K562 (cell line): Measurements from ENCODE around the gene FAM120AOS. TPM values are rescaled to one million over a fixed set of nuclear protein-coding genes. Genes with fewer than 3 reads are reported as not detected.

ENCODE experiments used
- CCAR2 ChIP-seq: fragments of 200-400 bp; formaldehyde crosslinking; IDR thresholded peaks from 2 replicates; pipeline ENCODE4 v1.6.1; 2017; ENCODE audit warnings: mild to moderate bottlenecking, low read depth, low read length
- DACH1 ChIP-seq: fragments of 450-650 bp; IDR thresholded peaks from 2 replicates; pipeline ENCODE4 v1.6.1; 2018; ENCODE audit not compliant: partially characterized antibody
- HNRNPUL1 ChIP-seq: fragments of 200-400 bp; formaldehyde crosslinking; IDR thresholded peaks from 2 replicates; pipeline ENCODE4 v1.6.1; 2017; ENCODE audit warnings: low read length
- HSF4 ChIP-seq: fragments of 250-450 bp; sonication (Bioruptor Pico); IDR thresholded peaks from 2 replicates; pipeline ENCODE4 v2.1.2; 2022; ENCODE audit warnings: mild to moderate bottlenecking, moderate library complexity, borderline replicate concordance
- KAT2B ChIP-seq: IDR thresholded peaks from one replicate; pipeline ENCODE4 v1.6.1; 2012; ENCODE audit warnings: low read depth, mild to moderate bottlenecking, control low read depth, inconsistent platforms, low read length, moderate library complexity
- NR1H2 ChIP-seq: sonication (generic); formaldehyde crosslinking; IDR thresholded peaks from 2 replicates; pipeline ENCODE4 v1.4.0; 2020; ENCODE audit warnings: mild to moderate bottlenecking, missing genetic modification reagents
- NRF1 ChIP-seq, 2 experiments: fragments of 450-650 bp; IDR thresholded peaks in 1 of 2; conservative IDR thresholded peaks in 1 of 2; 2 replicates each; pipeline ENCODE4 v1.6.1; 2014; ENCODE audit warnings: mild to moderate bottlenecking in 2 of 2
- POLR2G ChIP-seq: fragments of 200-400 bp; formaldehyde crosslinking; IDR thresholded peaks from 2 replicates; pipeline ENCODE4 v1.6.1; 2017; ENCODE audit warnings: low read depth, mild to moderate bottlenecking, antibody characterized with exemption, low read length, moderate library complexity
- SIN3A ChIP-seq, 2 experiments: fragments of 150-350 bp in 1 of 2; IDR thresholded peaks; 2 replicates each; pipeline ENCODE4 v1.6.1; 2011 to 2016; ENCODE audit warnings: borderline replicate concordance in 2 of 2, low read depth in 2 of 2, low read length in 2 of 2, mild to moderate bottlenecking in 2 of 2, moderate library complexity in 2 of 2; ENCODE audit not compliant: control insufficient read depth in 1 of 2
- SNAPC5 ChIP-seq: fragments of 250-450 bp; sonication (Bioruptor Pico); IDR thresholded peaks from 2 replicates; pipeline ENCODE4 v1.8.0; 2021; ENCODE audit warnings: moderate library complexity, mild to moderate bottlenecking, inconsistent platforms
- SRSF1 ChIP-seq: fragments of 200-400 bp; formaldehyde crosslinking; IDR thresholded peaks from 2 replicates; pipeline ENCODE4 v1.6.1; 2017; ENCODE audit warnings: mild to moderate bottlenecking, low read depth, low read length, moderate library complexity
- TGIF2 ChIP-seq: sonication (generic); formaldehyde crosslinking; IDR thresholded peaks from 2 replicates; pipeline ENCODE4 v1.8.1; 2022; ENCODE audit warnings: mild to moderate bottlenecking, missing genetic modification reagents, moderate library complexity
- ZFX ChIP-seq: sonication (generic); formaldehyde crosslinking; IDR thresholded peaks from 2 replicates; pipeline ENCODE4 v1.8.0; 2022; ENCODE audit warnings: mild to moderate bottlenecking, missing genetic modification reagents, moderate library complexity
- ZKSCAN3 ChIP-seq: fragments of 250-450 bp; sonication (Bioruptor Pico); IDR thresholded peaks from 2 replicates; pipeline ENCODE4 v1.4.0; 2020
- ZNF316 ChIP-seq: fragments of 450-650 bp; IDR thresholded peaks from 2 replicates; pipeline ENCODE4 v1.6.1; 2016
- ZNF57 ChIP-seq: fragments of 450-650 bp; formaldehyde crosslinking; IDR thresholded peaks from 2 replicates; pipeline ENCODE4 v1.4.0; 2020; ENCODE audit warnings: mild to moderate bottlenecking, moderate library complexity
- ZNF586 ChIP-seq: fragments of 450-650 bp; formaldehyde crosslinking; conservative IDR thresholded peaks from 2 replicates; pipeline ENCODE4 v1.4.0; 2020; ENCODE audit warnings: mild to moderate bottlenecking, moderate library complexity
- polyA plus RNA-seq, 8 experiments: library from polyadenylated mRNA; depleted of rRNA in 4 of 8; stranded (reverse) in 5 of 8; unstranded in 3 of 8; fragments of >200 nt; fragmentation: Nextera tagmentation in 2 of 8; fragmentation: Illumina TruSeq in 1 of 8; extraction: Ambion mirVana in 2 of 8; extraction: Trizol in 1 of 8; gene quantifications; 2 replicates each; pipeline versions ENCODE4 v1.2.1 to v1.2.3, GENCODE V29; 2011 to 2014; ENCODE audit warnings: inconsistent platforms in 1 of 8, missing spikeins in 1 of 8
- total RNA-seq, 7 experiments: library from RNA; depleted of rRNA in 6 of 7; stranded (reverse); fragments of >200 nt in 6 of 7; fragmentation: Illumina TruSeq in 2 of 7; extraction: Trizol in 2 of 7; gene quantifications; 2 replicates each; pipeline versions ENCODE4 v1.2.1 to v1.2.3, GENCODE V29; 2011 to 2021; ENCODE audit warnings: low replicate concordance in 1 of 7
- TF ChIP-seq, protein P1 (sequence below), 2 experiments: fragments of 450-650 bp in 1 of 2; sonication (generic) in 1 of 2; formaldehyde crosslinking in 1 of 2; IDR thresholded peaks in 1 of 2; conservative IDR thresholded peaks in 1 of 2; 2 replicates each; pipeline versions ENCODE4 v1.6.1 to v1.8.1; 2016 to 2023; ENCODE audit warnings: mild to moderate bottlenecking in 2 of 2, moderate library complexity in 2 of 2, inconsistent platforms in 1 of 2, missing genetic modification reagents in 1 of 2
- TF ChIP-seq, protein P2 (sequence below): fragments of 200-800 bp; sonication (Bioruptor generic); IDR thresholded peaks from 2 replicates; pipeline ENCODE4 v1.6.1; 2017; ENCODE audit warnings: missing genetic modification characterization, missing compliant biosample characterization
- TF ChIP-seq, protein P3 (sequence below), 2 experiments: fragments of 450-650 bp; conservative IDR thresholded peaks; 2 replicates each; pipeline ENCODE4 v1.6.1; 2017; ENCODE audit warnings: mild to moderate bottlenecking in 2 of 2, moderate library complexity in 2 of 2
- TF ChIP-seq, protein P4 (sequence below): fragments of 250-450 bp; sonication (Bioruptor Pico); IDR thresholded peaks from 2 replicates; pipeline ENCODE4 v1.9.0; 2021; ENCODE audit warnings: mild to moderate bottlenecking
- TF ChIP-seq, protein P5 (sequence below): sonication (generic); formaldehyde crosslinking; IDR thresholded peaks from 2 replicates; pipeline ENCODE4 v1.9.0; 2022; ENCODE audit warnings: mild to moderate bottlenecking, missing genetic modification reagents

FAM120AOS gene
- total and polyA plus RNA-seq, 9 of the 15 experiments (the other 6 are each of a cell fraction or from before 2014, with no cell fraction given), result 18.8 to 53.4 (median 41.4) TPM

- TF ChIP-seq, protein P1, sequence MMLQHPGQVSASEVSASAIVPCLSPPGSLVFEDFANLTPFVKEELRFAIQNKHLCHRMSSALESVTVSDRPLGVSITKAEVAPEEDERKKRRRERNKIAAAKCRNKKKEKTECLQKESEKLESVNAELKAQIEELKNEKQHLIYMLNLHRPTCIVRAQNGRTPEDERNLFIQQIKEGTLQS (IDR thresholded peaks at IDR 0.05), result no peak
- TF ChIP-seq, protein P1 (CRISPR knock-in tag; conservative IDR thresholded peaks at IDR 0.05), result no peak
- TF ChIP-seq SIN3A (IDR thresholded peaks at IDR 0.05; ENCODE audit: borderline replicate concordance in 2 of 2, control insufficient read depth in 1 of 2, low read depth in 2 of 2, low read length in 2 of 2), result 0 out of 4 replicates have a peak, but pooled peaks of 1 of the 2 experiments have one; percentile 19
- 0 out of 2 replicates have a peak, but pooled peaks have one; percentile 43 for TF ChIP-seq NR1H2 (CRISPR knock-in tag)
- no peak for TF ChIP-seq DACH1
- no peak for TF ChIP-seq ZNF57 (CRISPR knock-in tag)
- TF ChIP-seq HSF4 (CRISPR knock-in tag), result no peak
- TF ChIP-seq KAT2B, result no peak
- peak; percentile 93 for TF ChIP-seq ZFX
- no peak for TF ChIP-seq SRSF1
- peak; percentile 58; the same call in 1 of the 2 replicates for TF ChIP-seq TGIF2 (CRISPR knock-in tag)
- TF ChIP-seq, protein P2, sequence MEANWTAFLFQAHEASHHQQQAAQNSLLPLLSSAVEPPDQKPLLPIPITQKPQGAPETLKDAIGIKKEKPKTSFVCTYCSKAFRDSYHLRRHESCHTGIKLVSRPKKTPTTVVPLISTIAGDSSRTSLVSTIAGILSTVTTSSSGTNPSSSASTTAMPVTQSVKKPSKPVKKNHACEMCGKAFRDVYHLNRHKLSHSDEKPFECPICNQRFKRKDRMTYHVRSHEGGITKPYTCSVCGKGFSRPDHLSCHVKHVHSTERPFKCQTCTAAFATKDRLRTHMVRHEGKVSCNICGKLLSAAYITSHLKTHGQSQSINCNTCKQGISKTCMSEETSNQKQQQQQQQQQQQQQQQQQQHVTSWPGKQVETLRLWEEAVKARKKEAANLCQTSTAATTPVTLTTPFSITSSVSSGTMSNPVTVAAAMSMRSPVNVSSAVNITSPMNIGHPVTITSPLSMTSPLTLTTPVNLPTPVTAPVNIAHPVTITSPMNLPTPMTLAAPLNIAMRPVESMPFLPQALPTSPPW (CRISPR knock-in tag), result peak; percentile 69
- TF ChIP-seq SNAPC5 (CRISPR knock-in tag), result no peak
- TF ChIP-seq ZNF316, result no peak
- TF ChIP-seq CCAR2, result no peak
- no peak for TF ChIP-seq HNRNPUL1
- no peak for TF ChIP-seq ZKSCAN3
- TF ChIP-seq, protein P3, sequence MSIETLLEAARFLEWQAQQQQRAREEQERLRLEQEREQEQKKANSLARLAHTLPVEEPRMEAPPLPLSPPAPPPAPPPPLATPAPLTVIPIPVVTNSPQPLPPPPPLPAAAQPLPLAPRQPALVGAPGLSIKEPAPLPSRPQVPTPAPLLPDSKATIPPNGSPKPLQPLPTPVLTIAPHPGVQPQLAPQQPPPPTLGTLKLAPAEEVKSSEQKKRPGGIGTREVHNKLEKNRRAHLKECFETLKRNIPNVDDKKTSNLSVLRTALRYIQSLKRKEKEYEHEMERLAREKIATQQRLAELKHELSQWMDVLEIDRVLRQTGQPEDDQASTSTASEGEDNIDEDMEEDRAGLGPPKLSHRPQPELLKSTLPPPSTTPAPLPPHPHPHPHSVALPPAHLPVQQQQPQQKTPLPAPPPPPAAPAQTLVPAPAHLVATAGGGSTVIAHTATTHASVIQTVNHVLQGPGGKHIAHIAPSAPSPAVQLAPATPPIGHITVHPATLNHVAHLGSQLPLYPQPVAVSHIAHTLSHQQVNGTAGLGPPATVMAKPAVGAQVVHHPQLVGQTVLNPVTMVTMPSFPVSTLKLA (conservative IDR thresholded peaks at IDR 0.05), result peak in 1 of 2 experiments; percentile 51; a peak in 1 of 4 replicates
- TF ChIP-seq, protein P4, sequence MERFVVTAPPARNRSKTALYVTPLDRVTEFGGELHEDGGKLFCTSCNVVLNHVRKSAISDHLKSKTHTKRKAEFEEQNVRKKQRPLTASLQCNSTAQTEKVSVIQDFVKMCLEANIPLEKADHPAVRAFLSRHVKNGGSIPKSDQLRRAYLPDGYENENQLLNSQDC, result no peak
- no peak for TF ChIP-seq NRF1 (conservative IDR thresholded peaks at IDR 0.05 in 1 of 2, IDR thresholded peaks at IDR 0.05 in 1 of 2)
- TF ChIP-seq ZNF586, result no peak
- TF ChIP-seq, protein P5, sequence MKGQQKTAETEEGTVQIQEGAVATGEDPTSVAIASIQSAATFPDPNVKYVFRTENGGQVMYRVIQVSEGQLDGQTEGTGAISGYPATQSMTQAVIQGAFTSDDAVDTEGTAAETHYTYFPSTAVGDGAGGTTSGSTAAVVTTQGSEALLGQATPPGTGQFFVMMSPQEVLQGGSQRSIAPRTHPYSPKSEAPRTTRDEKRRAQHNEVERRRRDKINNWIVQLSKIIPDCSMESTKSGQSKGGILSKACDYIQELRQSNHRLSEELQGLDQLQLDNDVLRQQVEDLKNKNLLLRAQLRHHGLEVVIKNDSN, result 0 out of 2 replicates have a peak, but pooled peaks have one; percentile 22
- TF ChIP-seq POLR2G, result peak; percentile 78
Measured at GRCh38 chr9:93451849-93452709, 1.3 kb downstream of the FAM120AOS start (continued).
